Hepatocyte (in vitro differentiated cells): Measurements from ENCODE around the gene GRK5.

Source experiments
- EZH2phosphoT487 ChIP-seq: fragments of 200-600 bp; sonication (generic); IDR thresholded peaks from one replicate; pipeline ENCODE4 v1.6.1; 2018; ENCODE audit warnings: antibody characterized with exemption, mild to moderate bottlenecking, low read depth, moderate library complexity; ENCODE audit not compliant: unreplicated experiment, severe bottlenecking
- TF ChIP-seq, protein P1 (sequence below): fragments of 200-600 bp; sonication (generic); IDR thresholded peaks from 2 replicates; pipeline ENCODE4 v1.5.1; 2016; ENCODE audit warnings: antibody characterized with exemption, mild to moderate bottlenecking; ENCODE audit not compliant: poor library complexity

DNA sequence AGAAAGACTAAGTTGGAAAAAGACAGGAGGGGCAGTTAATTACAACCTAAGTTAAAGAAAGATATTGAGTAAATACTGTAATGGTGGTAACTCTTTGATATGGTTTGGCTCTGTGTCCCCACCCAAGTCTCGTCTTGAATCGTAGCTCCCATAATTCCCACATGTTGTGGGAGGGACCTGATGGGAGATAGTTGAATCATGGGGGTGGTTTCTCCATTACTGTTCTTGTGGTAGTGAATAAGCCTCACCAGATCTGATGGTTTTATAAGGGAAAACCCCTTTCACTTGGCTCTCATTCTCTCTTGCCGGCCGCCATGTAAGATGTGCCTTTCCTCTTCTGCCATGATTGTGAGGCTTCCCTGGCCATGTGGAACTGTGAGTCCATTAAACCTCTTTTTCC lies 143.8 kb downstream of the GRK5 start:
- TF ChIP-seq, protein P1, sequence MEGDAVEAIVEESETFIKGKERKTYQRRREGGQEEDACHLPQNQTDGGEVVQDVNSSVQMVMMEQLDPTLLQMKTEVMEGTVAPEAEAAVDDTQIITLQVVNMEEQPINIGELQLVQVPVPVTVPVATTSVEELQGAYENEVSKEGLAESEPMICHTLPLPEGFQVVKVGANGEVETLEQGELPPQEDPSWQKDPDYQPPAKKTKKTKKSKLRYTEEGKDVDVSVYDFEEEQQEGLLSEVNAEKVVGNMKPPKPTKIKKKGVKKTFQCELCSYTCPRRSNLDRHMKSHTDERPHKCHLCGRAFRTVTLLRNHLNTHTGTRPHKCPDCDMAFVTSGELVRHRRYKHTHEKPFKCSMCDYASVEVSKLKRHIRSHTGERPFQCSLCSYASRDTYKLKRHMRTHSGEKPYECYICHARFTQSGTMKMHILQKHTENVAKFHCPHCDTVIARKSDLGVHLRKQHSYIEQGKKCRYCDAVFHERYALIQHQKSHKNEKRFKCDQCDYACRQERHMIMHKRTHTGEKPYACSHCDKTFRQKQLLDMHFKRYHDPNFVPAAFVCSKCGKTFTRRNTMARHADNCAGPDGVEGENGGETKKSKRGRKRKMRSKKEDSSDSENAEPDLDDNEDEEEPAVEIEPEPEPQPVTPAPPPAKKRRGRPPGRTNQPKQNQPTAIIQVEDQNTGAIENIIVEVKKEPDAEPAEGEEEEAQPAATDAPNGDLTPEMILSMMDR, result no peak
- no peak for TF ChIP-seq EZH2phosphoT487
